WI38 (cell line): ENCODE data around the gene RUSC2.
"Not testable (repeated sequence)": the region's sequence is repeated elsewhere in the genome, so short reads cannot be mapped to it uniquely, and the experiment has no call there.

ENCODE experiments used
- H3K4me3 ChIP-seq: 2 replicates; pipeline ENCODE4 v1.5.1; 2011; ENCODE audit warnings: low read depth, mild to moderate bottlenecking, control low read depth, low read length
- TF ChIP-seq, protein P1 (sequence below): IDR thresholded peaks from 2 replicates; pipeline ENCODE4 v1.5.1; 2012; ENCODE audit warnings: low read depth, mild to moderate bottlenecking, control low read depth, low read length

The RUSC2 gene

DNA sequence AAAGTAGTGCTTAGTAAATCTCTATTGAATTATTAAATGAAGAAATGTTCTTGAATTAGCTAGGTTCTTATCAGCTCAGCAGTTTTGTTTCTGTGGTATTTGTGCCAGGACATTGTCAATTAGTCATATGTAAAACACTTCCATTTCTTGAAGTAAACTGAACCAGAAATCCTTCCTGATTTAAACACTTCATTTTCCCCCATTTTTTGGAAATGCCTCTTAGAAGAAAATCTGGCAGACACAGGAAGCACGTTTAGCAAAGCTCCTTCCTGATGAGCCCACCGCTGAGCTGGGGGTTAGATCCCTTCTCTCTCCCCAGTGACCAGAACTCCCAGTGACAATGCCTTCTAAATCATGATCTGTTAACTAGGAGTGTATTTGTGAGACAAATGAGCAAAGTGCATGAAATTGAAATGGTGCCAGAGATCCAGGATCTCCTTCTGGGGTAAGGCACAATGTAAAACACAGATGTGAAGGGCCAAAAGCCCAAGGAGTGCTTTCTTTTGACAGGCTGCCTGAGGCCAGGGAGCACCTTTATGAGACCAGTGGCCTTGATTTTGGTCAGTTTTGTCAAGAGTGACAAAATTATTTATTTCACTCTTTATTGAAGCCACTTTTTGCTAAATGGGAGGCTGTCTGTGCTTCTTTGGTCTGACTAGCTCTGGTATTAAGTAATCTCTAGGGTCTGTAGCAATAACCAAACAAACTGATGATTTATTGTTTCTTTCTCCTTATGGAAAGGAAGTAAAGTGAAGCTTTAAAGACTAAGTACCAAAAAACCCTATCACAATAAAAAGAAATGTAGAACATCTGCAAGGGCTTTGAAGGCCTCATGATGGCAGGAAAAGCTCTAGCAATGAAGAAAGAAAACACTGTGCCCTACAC is 25.5 kb upstream of the RUSC2 start:
- TF ChIP-seq, protein P1, sequence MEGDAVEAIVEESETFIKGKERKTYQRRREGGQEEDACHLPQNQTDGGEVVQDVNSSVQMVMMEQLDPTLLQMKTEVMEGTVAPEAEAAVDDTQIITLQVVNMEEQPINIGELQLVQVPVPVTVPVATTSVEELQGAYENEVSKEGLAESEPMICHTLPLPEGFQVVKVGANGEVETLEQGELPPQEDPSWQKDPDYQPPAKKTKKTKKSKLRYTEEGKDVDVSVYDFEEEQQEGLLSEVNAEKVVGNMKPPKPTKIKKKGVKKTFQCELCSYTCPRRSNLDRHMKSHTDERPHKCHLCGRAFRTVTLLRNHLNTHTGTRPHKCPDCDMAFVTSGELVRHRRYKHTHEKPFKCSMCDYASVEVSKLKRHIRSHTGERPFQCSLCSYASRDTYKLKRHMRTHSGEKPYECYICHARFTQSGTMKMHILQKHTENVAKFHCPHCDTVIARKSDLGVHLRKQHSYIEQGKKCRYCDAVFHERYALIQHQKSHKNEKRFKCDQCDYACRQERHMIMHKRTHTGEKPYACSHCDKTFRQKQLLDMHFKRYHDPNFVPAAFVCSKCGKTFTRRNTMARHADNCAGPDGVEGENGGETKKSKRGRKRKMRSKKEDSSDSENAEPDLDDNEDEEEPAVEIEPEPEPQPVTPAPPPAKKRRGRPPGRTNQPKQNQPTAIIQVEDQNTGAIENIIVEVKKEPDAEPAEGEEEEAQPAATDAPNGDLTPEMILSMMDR = no peak
- no peak overlapping the region for H3K4me3 ChIP-seq

DNA sequence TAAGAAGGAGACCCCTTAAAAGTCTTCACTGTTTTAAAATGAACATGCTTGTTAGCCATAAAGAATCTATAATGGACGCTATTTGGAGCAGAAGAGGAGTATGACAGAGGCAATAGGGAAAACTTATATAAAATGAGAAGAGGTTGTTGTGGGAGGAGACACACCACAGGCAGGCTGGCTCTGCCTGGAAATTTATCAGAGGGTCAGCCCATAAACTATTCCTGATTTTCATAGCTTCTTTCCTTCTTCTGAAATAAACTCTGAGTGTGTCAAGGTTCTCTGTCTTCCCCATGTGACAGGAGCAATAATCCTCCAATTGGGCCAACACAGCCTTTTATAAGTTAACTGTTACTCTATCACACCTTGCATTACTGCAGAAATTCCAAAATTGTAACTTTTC is 19.6 kb upstream of the RUSC2 start:
- TF ChIP-seq, protein P1 = no peak
- H3K4me3 ChIP-seq = no peak overlapping the region

GRCh38 chr9:35470894-35471293 is 19.0 kb upstream of the RUSC2 start:
- H3K4me3 ChIP-seq = no peak overlapping the region
- TF ChIP-seq, protein P1 = no peak

GRCh38 chr9:35476596-35476995 is 13.3 kb upstream of the RUSC2 start:
- TF ChIP-seq, protein P1 = no peak
- no peak overlapping the region for H3K4me3 ChIP-seq

- not testable (repeated sequence) for H3K4me3 ChIP-seq
- TF ChIP-seq, protein P1 = peak; percentile 89
These were observed 12.6 kb upstream of the RUSC2 start for GRCh38 chr9:35477211-35477855.

DNA sequence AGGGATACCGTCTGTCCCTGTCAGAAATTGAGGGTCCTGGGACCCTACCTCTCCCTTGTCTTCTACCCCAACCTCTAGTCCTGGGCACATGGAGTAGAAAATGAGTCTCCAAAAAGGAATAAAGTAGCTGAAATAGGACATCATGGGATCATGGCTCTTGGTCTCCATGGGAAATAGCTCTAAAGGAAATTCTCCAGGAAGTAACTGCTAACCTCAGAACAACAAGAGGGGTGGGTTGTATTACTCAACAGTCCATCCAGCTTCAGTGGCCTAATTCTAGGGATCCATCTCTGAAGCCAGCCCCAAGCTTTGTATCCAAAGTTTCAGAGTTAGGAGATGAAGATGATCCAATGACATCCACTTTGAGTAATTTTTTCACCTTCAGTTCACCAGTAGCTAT is 11.0 kb upstream of the RUSC2 start:
- no peak overlapping the region for H3K4me3 ChIP-seq
- TF ChIP-seq, protein P1 = no peak

GRCh38 chr9:35481347-35481975 is 8.4 kb upstream of the RUSC2 start:
- TF ChIP-seq, protein P1 = peak; percentile 84
- no peak overlapping the region for H3K4me3 ChIP-seq
